Effector memory CD8-positive, alpha-beta T cell (primary cell): ENCODE results near the gene ARPC2.
A peak's percentile ranks its signal among the peaks of the same experiment; 100 is the strongest.
"Not testable (repeated sequence)": the region's sequence is repeated elsewhere in the genome, so short reads cannot be mapped to it uniquely, and the experiment has no call there.

Experiments used
- ATAC-seq: fragments of 150-1000 bp; cut with Tn5 transposase; replicated peaks from 2 replicates; pipeline ENCODE4 v1.10.0; 2021; ENCODE audit warnings: mild to moderate bottlenecking, moderate library complexity
- DNase-seq, 3 experiments: peaks; one replicate each; pipeline ENCODE4 v3.0.0; 2021
- H3K27ac Mint-ChIP-seq, 2 donors: one replicate each; pipeline ENCODE4 v1.8.0; 2022; ENCODE audit warnings: mild to moderate bottlenecking in 2 of 2, mixed read lengths in 2 of 2, moderate library complexity in 2 of 2
- H3K27me3 Mint-ChIP-seq, 2 donors: one replicate each; pipeline ENCODE4 v1.8.0; 2022; ENCODE audit warnings: mixed read lengths in 2 of 2
- H3K36me3 Mint-ChIP-seq: one replicate; pipeline ENCODE4 v1.8.0; 2022; ENCODE audit warnings: mild to moderate bottlenecking, moderate library complexity, mixed read lengths; ENCODE audit not compliant: insufficient read depth
- H3K4me1 Mint-ChIP-seq, 2 donors: one replicate each; pipeline ENCODE4 v1.8.0; 2022; ENCODE audit warnings: low read depth in 2 of 2, mixed read lengths in 2 of 2
- H3K4me3 Mint-ChIP-seq, 2 donors: one replicate each; pipeline ENCODE4 v1.8.0; 2022; ENCODE audit warnings: mild to moderate bottlenecking in 2 of 2, mixed read lengths in 2 of 2, moderate library complexity in 2 of 2
- H3K9me3 Mint-ChIP-seq, 2 donors: one replicate each; pipeline ENCODE4 v1.8.0; 2022; ENCODE audit warnings: mixed read lengths in 2 of 2
- total RNA-seq, 9 experiments: gene quantifications; one replicate each; lab custom pipeline; 2026; lab: John Stamatoyannopoulos, UW

ARPC2 gene
- 389 to 529 (median 492) reads per million in 9 experiments for total RNA-seq

- peak; percentile 95 to 97 (median 97) for DNase-seq
- Mint-ChIP-seq H3K27me3 (no peaks in the 10 kb centered on the region), H3K9me3 (no peaks in the 10 kb centered on the region), H3K4me3 (peak within 1 kb of the TSS; percentile 88 to 93), H3K4me1 (peaks cover 31 to 40% of the 10 kb centered on the region in 2 donors), H3K36me3 (peaks cover 38% of the 10 kb centered on the region), H3K27ac (peak within 1 kb of the TSS; percentile 95 to 99)
- ATAC-seq, result peak; percentile 81
These were observed at the start of gene ARPC2 for GRCh38 chr2:218216674-218217359. Gene ARPC2, plus strand, starts transcription at chr2:218217189. Its CDS starts 282 bp downstream, at chr2:218217471.

GRCh38 chr2:218168016-218168415 lies 49.0 kb upstream of the ARPC2 start:
- DNase-seq, result no peak
- Mint-ChIP-seq H3K36me3 (peaks cover 5% of the 10 kb centered on the region), H3K27ac (peak overlapping the region in 1 of 2 donors; percentile 88), H3K27me3 (peaks cover 13 to 40% of the 10 kb centered on the region in 2 donors), H3K4me3 (no peak overlapping the region), H3K4me1 (peaks cover 25% of the 10 kb centered on the region in 2 donors), H3K9me3 (no peaks in the 10 kb centered on the region)
- ATAC-seq, result no peak

- Mint-ChIP-seq H3K27me3 (peaks cover 13 to 35% of the 10 kb centered on the region in 2 donors), H3K27ac (peak overlapping the region in 1 of 2 donors; percentile 56), H3K9me3 (no peaks in the 10 kb centered on the region), H3K4me1 (peaks cover 25% of the 10 kb centered on the region in 2 donors), H3K36me3 (peaks cover 5% of the 10 kb centered on the region), H3K4me3 (no peak overlapping the region)
- DNase-seq (peak; percentile 68 to 78 (median 77)), ATAC-seq (peak; percentile 72)
These were observed 48.1 kb upstream of the ARPC2 start for GRCh38 chr2:218168635-218169462.

GRCh38 chr2:218169757-218170546 lies 47.0 kb upstream of the ARPC2 start:
- no peak for DNase-seq
- H3K4me3 Mint-ChIP-seq, result no peak overlapping the region
- H3K36me3 Mint-ChIP-seq, result peaks cover 5% of the 10 kb centered on the region
- H3K27me3 Mint-ChIP-seq, result peaks cover 13 to 25% of the 10 kb centered on the region in 2 donors
- no peaks in the 10 kb centered on the region for H3K9me3 Mint-ChIP-seq
- H3K27ac Mint-ChIP-seq, result no peak overlapping the region
- no peak for ATAC-seq
- peaks cover 25% of the 10 kb centered on the region in 2 donors for H3K4me1 Mint-ChIP-seq

- H3K36me3 Mint-ChIP-seq, H3K4me3 Mint-ChIP-seq, H3K27ac Mint-ChIP-seq, ATAC-seq, DNase-seq, H3K9me3 Mint-ChIP-seq: not testable (repeated sequence)
- Mint-ChIP-seq H3K4me1 (peaks cover 14 to 19% of the 10 kb centered on the region in 2 donors), H3K27me3 (peaks cover 13 to 25% of the 10 kb centered on the region in 2 donors)
These were observed 45.2 kb upstream of the ARPC2 start for GRCh38 chr2:218171744-218172143.

- Mint-ChIP-seq H3K4me3 (no peak overlapping the region), H3K27ac (peak overlapping the region in 1 of 2 donors; percentile 20), H3K4me1 (peaks cover 8 to 10% of the 10 kb centered on the region in 2 donors), H3K9me3 (no peaks in the 10 kb centered on the region), H3K27me3 (peaks cover 17 to 31% of the 10 kb centered on the region in 2 donors), H3K36me3 (no peaks in the 10 kb centered on the region)
- DNase-seq (no peak), ATAC-seq (no peak)
These were observed 44.1 kb upstream of the ARPC2 start for GRCh38 chr2:218172845-218173244.

GRCh38 chr2:218179782-218180181 lies 37.2 kb upstream of the ARPC2 start:
- Mint-ChIP-seq H3K36me3 (no peaks in the 10 kb centered on the region), H3K4me1 (no peaks in the 10 kb centered on the region), H3K4me3 (no peak overlapping the region), H3K27ac (no peak overlapping the region), H3K9me3 (no peaks in the 10 kb centered on the region), H3K27me3 (peaks cover 18% of the 10 kb centered on the region in 2 donors)
- no peak for DNase-seq
- no peak for ATAC-seq

GRCh38 chr2:218180467-218181114 lies 36.4 kb upstream of the ARPC2 start:
- ATAC-seq (no peak), DNase-seq (no peak)
- Mint-ChIP-seq H3K27ac (no peak overlapping the region), H3K36me3 (no peaks in the 10 kb centered on the region), H3K4me1 (no peaks in the 10 kb centered on the region), H3K27me3 (peaks cover 18% of the 10 kb centered on the region in 2 donors), H3K4me3 (no peak overlapping the region), H3K9me3 (no peaks in the 10 kb centered on the region)

- DNase-seq (no peak), ATAC-seq (no peak)
- no peak overlapping the region for H3K4me3 Mint-ChIP-seq
- no peaks in the 10 kb centered on the region for H3K9me3 Mint-ChIP-seq
- no peaks in the 10 kb centered on the region for H3K27me3 Mint-ChIP-seq
- H3K27ac Mint-ChIP-seq, result no peak overlapping the region
- H3K4me1 Mint-ChIP-seq, result peaks cover 0 to 2% of the 10 kb centered on the region in 2 donors
- no peaks in the 10 kb centered on the region for H3K36me3 Mint-ChIP-seq
These were observed 32.7 kb upstream of the ARPC2 start for GRCh38 chr2:218184331-218184730.

- Mint-ChIP-seq H3K36me3 (no peaks in the 10 kb centered on the region), H3K4me3 (no peak overlapping the region), H3K27ac (no peak overlapping the region), H3K27me3 (no peaks in the 10 kb centered on the region), H3K4me1 (peaks cover 0 to 2% of the 10 kb centered on the region in 2 donors), H3K9me3 (no peaks in the 10 kb centered on the region)
- ATAC-seq, result peak; percentile 98
- DNase-seq, result peak; percentile 61 to 72 (median 64)
These were observed 30.6 kb upstream of the ARPC2 start for GRCh38 chr2:218186355-218186766.

GRCh38 chr2:218186876-218187275 lies 30.1 kb upstream of the ARPC2 start:
- no peak for ATAC-seq

GRCh38 chr2:218187296-218188015 lies 29.5 kb upstream of the ARPC2 start:
- DNase-seq, result no peak

More at GRCh38 chr2:218186876-218187275, 30.1 kb upstream of the ARPC2 start:
- Mint-ChIP-seq H3K27ac (no peak overlapping the region), H3K36me3 (no peaks in the 10 kb centered on the region), H3K9me3 (no peaks in the 10 kb centered on the region), H3K4me1 (peaks cover 0 to 2% of the 10 kb centered on the region in 2 donors), H3K27me3 (peaks cover 0 to 3% of the 10 kb centered on the region in 2 donors), H3K4me3 (no peak overlapping the region)
- DNase-seq, result no peak

More at GRCh38 chr2:218187296-218188015, 29.5 kb upstream of the ARPC2 start:
- H3K9me3 Mint-ChIP-seq, result no peaks in the 10 kb centered on the region
- no peak overlapping the region for H3K27ac Mint-ChIP-seq
- no peak overlapping the region for H3K4me3 Mint-ChIP-seq
- no peaks in the 10 kb centered on the region for H3K36me3 Mint-ChIP-seq
- ATAC-seq, result no peak
- peaks cover 0 to 2% of the 10 kb centered on the region in 2 donors for H3K4me1 Mint-ChIP-seq
- peaks cover 0 to 9% of the 10 kb centered on the region in 2 donors for H3K27me3 Mint-ChIP-seq
